Measurements from ENCODE around the gene TGIF2. TPM values are rescaled to one million over a fixed set of nuclear protein-coding genes. Genes with fewer than 3 reads are reported as not detected.

Gene TGIF2
- total RNA-seq, 1 experiment from 2014 or later: 58.4 TPM

- no peaks in the 10 kb centered on the region for H3K27me3 Mint-ChIP-seq (ENCODE audit: insufficient read depth, unreplicated experiment)
- ChIA-PET POLR2A (interaction anchor here (0.6 kb wide), 1 partner anchor 295 kb away, joined by 3 read pairs; no protein-coding TSS in a partner anchor), CTCF (interaction anchor here (0.8 to 1.2 kb wide), 3 partner anchors 110 to 163 kb away, joined by 3 to 4 read pairs (median 3); no protein-coding TSS in a partner anchor)
- H3K4me3 ChIP-seq (ENCODE audit: low read depth, low read length): no peak overlapping the region
- DNase-seq: no peak
- peaks cover 13% of the 10 kb centered on the region for H3K36me3 ChIP-seq (ENCODE audit: control insufficient read depth, insufficient read depth, low read length)
- H3K27me3 ChIP-seq (replicated peaks; ENCODE audit: control insufficient read depth, insufficient read depth, low read length): no peaks in the 10 kb centered on the region
- no peaks in the 10 kb centered on the region for H3K9me3 Mint-ChIP-seq (ENCODE audit: unreplicated experiment)
- intact Hi-C loops (cut with micrococcal nuclease; ENCODE audit: unreplicated experiment): loop anchor here (1.0 kb wide), 3 partner anchors 118 to 163 kb away; no protein-coding TSS in a partner anchor
- peaks cover 15% of the 10 kb centered on the region for H3K4me1 Mint-ChIP-seq (ENCODE audit: low read depth, unreplicated experiment)
- peaks cover 79% of the 10 kb centered on the region for H3K36me3 Mint-ChIP-seq (ENCODE audit: insufficient read depth, unreplicated experiment)
- no peak overlapping the region for H3K27ac Mint-ChIP-seq (ENCODE audit: unreplicated experiment)
- H3K9me3 ChIP-seq: no peaks in the 10 kb centered on the region
- no peak for TF ChIP-seq CTCF (IDR thresholded peaks at IDR 0.05; ENCODE audit: insufficient read depth in 1 of 2, low read depth in 1 of 2, low read length in 1 of 2, severe bottlenecking in 1 of 2, unreplicated experiment in 1 of 2)
- H3K4me3 Mint-ChIP-seq (ENCODE audit: unreplicated experiment): no peak overlapping the region
- peaks cover 14% of the 10 kb centered on the region for H3K4me1 ChIP-seq
- BruUV-seq (replicated peaks): no TSS peak
Measured at GRCh38 chr20:36611625-36612024, 38.2 kb downstream of the TGIF2 start.

- Histone ChIP-seq H3K36me3 (ENCODE audit: control insufficient read depth, insufficient read depth, low read length) (peaks cover 7% of the 10 kb centered on the region), H3K4me3 (ENCODE audit: low read depth, low read length) (no peak overlapping the region), H3K27me3 (replicated peaks; ENCODE audit: control insufficient read depth, insufficient read depth, low read length) (no peaks in the 10 kb centered on the region), H3K4me1 (no peaks in the 10 kb centered on the region), H3K9me3 (no peaks in the 10 kb centered on the region)
- intact Hi-C loops (cut with micrococcal nuclease; ENCODE audit: unreplicated experiment): loop anchor here (1.0 kb wide), 1 partner anchor 273 kb away; no protein-coding TSS in a partner anchor
- H3K4me1 Mint-ChIP-seq (ENCODE audit: low read depth, unreplicated experiment): no peaks in the 10 kb centered on the region
- no peak for TF ChIP-seq CTCF (IDR thresholded peaks at IDR 0.05; ENCODE audit: insufficient read depth in 1 of 2, low read depth in 1 of 2, low read length in 1 of 2, severe bottlenecking in 1 of 2, unreplicated experiment in 1 of 2)
- BruUV-seq (replicated peaks): no TSS peak
- H3K9me3 Mint-ChIP-seq (ENCODE audit: unreplicated experiment): no peaks in the 10 kb centered on the region
- ChIA-PET POLR2A (no interaction called here), CTCF (interaction anchor here (1.2 kb wide), 2 partner anchors 141 to 249 kb away, joined by 3 read pairs; a partner anchor contains a TSS)
- peaks cover 57% of the 10 kb centered on the region for H3K36me3 Mint-ChIP-seq (ENCODE audit: insufficient read depth, unreplicated experiment)
- no peak for DNase-seq
- H3K27me3 Mint-ChIP-seq (ENCODE audit: insufficient read depth, unreplicated experiment): no peaks in the 10 kb centered on the region
- H3K4me3 Mint-ChIP-seq (ENCODE audit: unreplicated experiment): no peak overlapping the region
- H3K27ac Mint-ChIP-seq (ENCODE audit: unreplicated experiment): no peak overlapping the region
Measured at GRCh38 chr20:36613974-36614373, 40.6 kb downstream of the TGIF2 start.

GRCh38 chr20:36614781-36615557 lies 41.6 kb downstream of the TGIF2 start:
- no peak overlapping the region for H3K4me3 Mint-ChIP-seq (ENCODE audit: unreplicated experiment)
- H3K27me3 Mint-ChIP-seq (ENCODE audit: insufficient read depth, unreplicated experiment): no peaks in the 10 kb centered on the region
- H3K36me3 Mint-ChIP-seq (ENCODE audit: insufficient read depth, unreplicated experiment): peaks cover 47% of the 10 kb centered on the region
- H3K27ac Mint-ChIP-seq (ENCODE audit: unreplicated experiment): no peak overlapping the region
- intact Hi-C loops (cut with micrococcal nuclease; ENCODE audit: unreplicated experiment): no loop called here
- no peak for DNase-seq
- no peaks in the 10 kb centered on the region for H3K9me3 Mint-ChIP-seq (ENCODE audit: unreplicated experiment)
- Histone ChIP-seq H3K9me3 (no peaks in the 10 kb centered on the region), H3K4me1 (no peaks in the 10 kb centered on the region), H3K4me3 (ENCODE audit: low read depth, low read length) (no peak overlapping the region), H3K36me3 (ENCODE audit: control insufficient read depth, insufficient read depth, low read length) (peaks cover 7% of the 10 kb centered on the region), H3K27me3 (replicated peaks; ENCODE audit: control insufficient read depth, insufficient read depth, low read length) (no peaks in the 10 kb centered on the region)
- POLR2A ChIA-PET: no interaction called here
- CTCF ChIA-PET: interaction anchor here (1.2 kb wide), 2 partner anchors 140 to 248 kb away, joined by 3 read pairs; a partner anchor contains a TSS
- TF ChIP-seq CTCF (IDR thresholded peaks at IDR 0.05; ENCODE audit: insufficient read depth in 1 of 2, low read depth in 1 of 2, low read length in 1 of 2, severe bottlenecking in 1 of 2, unreplicated experiment in 1 of 2): no peak
- no TSS peak for BruUV-seq (replicated peaks)
- no peaks in the 10 kb centered on the region for H3K4me1 Mint-ChIP-seq (ENCODE audit: low read depth, unreplicated experiment)
